SK-N-SH (cell line): Measurements from ENCODE around the gene DGKH.
A peak's percentile ranks its signal among the peaks of the same experiment; 100 is the strongest.

Experiments used
- GABPA ChIP-seq: IDR thresholded peaks from 2 replicates; pipeline ENCODE4 v1.4.0; 2012; ENCODE audit warnings: low read depth, mild to moderate bottlenecking
- GATA2 ChIP-seq: sonication (generic); formaldehyde crosslinking; IDR thresholded peaks from 2 replicates; pipeline ENCODE4 v1.5.0; 2020; ENCODE audit warnings: mild to moderate bottlenecking, missing genetic modification reagents
- MXI1 ChIP-seq: IDR thresholded peaks from 2 replicates; pipeline ENCODE4 v1.6.1; 2012; ENCODE audit warnings: mild to moderate bottlenecking, low read depth, low read length, improper control_type of control experiment
- NFIC ChIP-seq: IDR thresholded peaks from 2 replicates; pipeline ENCODE4 v1.4.0; 2012; ENCODE audit warnings: borderline replicate concordance
- POLR2AphosphoS5 ChIP-seq: IDR thresholded peaks from 2 replicates; pipeline ENCODE4 v1.6.1; 2012; ENCODE audit warnings: low read depth, low read length
- RAD21 ChIP-seq: IDR thresholded peaks from 2 replicates; pipeline ENCODE4 v1.6.1; 2012; ENCODE audit warnings: mild to moderate bottlenecking, low read length
- SIN3A ChIP-seq: IDR thresholded peaks from 2 replicates; pipeline ENCODE4 v1.6.1; 2012; ENCODE audit warnings: low read depth, mild to moderate bottlenecking, low read length, moderate library complexity, borderline replicate concordance
- TAF1 ChIP-seq: IDR thresholded peaks from 2 replicates; pipeline ENCODE4 v1.6.1; 2012; ENCODE audit warnings: low read depth, mild to moderate bottlenecking, low read length, moderate library complexity, borderline replicate concordance
- YY1 ChIP-seq: IDR thresholded peaks from 2 replicates; pipeline ENCODE4 v1.4.0; 2012; ENCODE audit warnings: low read depth, mild to moderate bottlenecking
- TF ChIP-seq, protein P1 (sequence below): fragments of 200-600 bp; sonication (generic); IDR thresholded peaks from 2 replicates; pipeline ENCODE4 v1.6.1; 2017; ENCODE audit warnings: antibody characterized with exemption, mild to moderate bottlenecking, moderate library complexity

DNA sequence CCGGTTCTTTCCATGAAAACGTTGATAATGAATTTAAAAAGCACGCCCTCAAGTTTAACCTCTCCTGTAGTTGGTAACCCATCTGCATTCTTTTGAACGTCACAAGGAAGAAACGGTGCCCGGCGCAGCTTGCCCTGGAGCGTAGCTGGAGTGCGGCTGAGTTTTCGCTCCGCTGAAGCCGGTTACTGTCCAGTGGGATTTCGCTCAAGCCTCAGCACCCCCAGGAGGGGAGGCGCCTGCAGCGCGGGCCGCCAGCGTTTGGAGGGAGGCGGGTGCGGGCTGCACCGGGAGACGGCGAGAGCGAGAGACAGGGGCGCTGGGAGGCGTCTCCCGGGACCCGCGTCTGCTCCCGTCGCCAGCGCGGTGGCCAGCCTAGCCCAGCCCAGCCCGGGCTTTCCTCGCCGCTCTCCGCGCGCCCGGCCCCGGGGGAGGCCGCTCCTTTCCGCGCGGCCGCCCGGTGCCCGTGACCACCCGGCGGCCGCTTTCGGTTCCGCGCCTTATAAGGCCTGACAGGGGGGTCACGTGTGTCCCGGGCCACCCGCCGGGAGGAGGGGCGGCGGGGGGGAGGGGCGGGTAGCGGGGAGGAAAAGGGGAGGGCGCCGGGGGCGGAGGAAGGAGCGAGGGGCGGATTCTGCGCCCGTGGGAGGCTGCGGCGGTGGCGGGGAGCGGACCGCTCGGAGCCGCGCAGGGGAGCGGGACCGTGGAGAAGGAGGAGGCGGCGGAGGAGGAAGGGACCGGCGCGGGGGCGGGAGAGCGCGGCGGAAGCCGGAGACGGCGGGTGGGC, 8.3 kb upstream of the DGKH start:
- TF ChIP-seq, protein P1, sequence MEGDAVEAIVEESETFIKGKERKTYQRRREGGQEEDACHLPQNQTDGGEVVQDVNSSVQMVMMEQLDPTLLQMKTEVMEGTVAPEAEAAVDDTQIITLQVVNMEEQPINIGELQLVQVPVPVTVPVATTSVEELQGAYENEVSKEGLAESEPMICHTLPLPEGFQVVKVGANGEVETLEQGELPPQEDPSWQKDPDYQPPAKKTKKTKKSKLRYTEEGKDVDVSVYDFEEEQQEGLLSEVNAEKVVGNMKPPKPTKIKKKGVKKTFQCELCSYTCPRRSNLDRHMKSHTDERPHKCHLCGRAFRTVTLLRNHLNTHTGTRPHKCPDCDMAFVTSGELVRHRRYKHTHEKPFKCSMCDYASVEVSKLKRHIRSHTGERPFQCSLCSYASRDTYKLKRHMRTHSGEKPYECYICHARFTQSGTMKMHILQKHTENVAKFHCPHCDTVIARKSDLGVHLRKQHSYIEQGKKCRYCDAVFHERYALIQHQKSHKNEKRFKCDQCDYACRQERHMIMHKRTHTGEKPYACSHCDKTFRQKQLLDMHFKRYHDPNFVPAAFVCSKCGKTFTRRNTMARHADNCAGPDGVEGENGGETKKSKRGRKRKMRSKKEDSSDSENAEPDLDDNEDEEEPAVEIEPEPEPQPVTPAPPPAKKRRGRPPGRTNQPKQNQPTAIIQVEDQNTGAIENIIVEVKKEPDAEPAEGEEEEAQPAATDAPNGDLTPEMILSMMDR = no peak
- TF ChIP-seq GATA2 (CRISPR knock-in tag) (no peak), NFIC (no peak; the same call in 1 of the 2 replicates), GABPA (no peak), RAD21 (peak; percentile 18; the same call in 1 of the 2 replicates), SIN3A (no peak), MXI1 (no peak; the same call in 1 of the 2 replicates), POLR2AphosphoS5 (peak; percentile 90), TAF1 (peak; percentile 59; the same call in 1 of the 2 replicates), YY1 (no peak)
